HG03066 (cell line): ENCODE data around the gene ARHGAP33.

Experiments used
- ATAC-seq: cut with Tn5 transposase; IDR thresholded peaks from one replicate; pipeline ENCODE4 v1.9.1; 2021; ENCODE audit warnings: low read depth; ENCODE audit not compliant: unreplicated experiment

Gene ARHGAP33

DNA sequence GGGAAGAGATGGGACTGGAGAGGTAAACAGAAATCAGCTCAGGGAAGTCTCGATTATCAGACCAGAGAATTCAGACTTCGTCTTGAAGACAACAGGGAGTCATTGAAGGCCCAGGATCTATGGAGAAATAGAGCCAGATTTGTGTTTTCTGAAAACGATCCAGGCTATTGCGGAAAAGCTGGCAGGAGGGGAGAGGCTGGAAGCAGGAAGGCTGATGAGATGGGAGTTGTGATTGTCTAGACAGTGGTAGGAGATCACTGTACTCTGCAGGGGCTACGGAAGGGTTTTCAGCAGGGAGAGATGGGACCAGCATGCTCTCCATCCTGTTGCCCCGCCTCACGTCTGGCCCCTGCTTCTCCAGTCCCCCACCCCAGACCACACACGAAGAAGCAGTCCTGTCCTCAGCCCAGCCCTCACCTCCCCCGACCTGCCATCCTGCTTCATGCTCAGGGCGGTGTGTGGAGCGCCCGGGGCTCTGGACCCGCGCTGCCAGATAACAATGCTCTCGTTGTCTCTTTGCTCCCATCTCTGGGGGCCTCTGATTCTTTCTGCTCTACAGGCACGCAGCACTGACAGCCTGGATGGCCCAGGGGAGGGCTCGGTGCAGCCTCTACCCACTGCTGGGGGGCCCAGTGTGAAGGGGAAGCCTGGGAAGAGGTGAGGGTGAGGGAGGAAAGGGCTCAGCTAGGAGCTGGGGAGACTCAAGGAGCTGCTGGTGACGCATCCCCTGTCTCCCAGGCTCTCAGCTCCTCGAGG lies 1.9 kb downstream of the ARHGAP33 start:
- no peak for ATAC-seq

GRCh38 chr19:35777961-35778360 lies 2.6 kb downstream of the ARHGAP33 start:
- ATAC-seq, result no peak

GRCh38 chr19:35779033-35779432 lies 3.7 kb downstream of the ARHGAP33 start:
- ATAC-seq, result no peak

GRCh38 chr19:35780058-35780457 lies 4.7 kb downstream of the ARHGAP33 start:
- ATAC-seq, result no peak

DNA sequence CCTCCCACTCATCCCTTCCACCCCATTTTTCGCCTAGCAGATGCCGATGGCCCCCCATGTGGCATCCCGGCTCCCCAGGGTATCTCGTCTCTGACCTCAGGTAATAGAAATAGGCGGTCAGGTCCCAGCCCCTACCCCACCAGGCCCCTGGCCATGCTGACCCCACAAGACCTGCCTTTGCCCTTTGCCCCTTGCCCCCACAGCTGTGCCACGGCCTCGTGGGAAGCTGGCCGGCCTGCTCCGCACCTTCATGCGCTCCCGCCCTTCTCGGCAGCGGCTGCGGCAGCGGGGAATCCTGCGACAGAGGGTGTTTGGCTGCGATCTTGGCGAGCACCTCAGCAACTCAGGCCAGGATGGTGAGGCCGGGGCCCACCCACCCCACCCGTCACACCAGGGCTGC lies 5.4 kb downstream of the ARHGAP33 start:
- ATAC-seq, result no peak

GRCh38 chr19:35781650-35782049 lies 6.3 kb downstream of the ARHGAP33 start:
- ATAC-seq, result no peak

DNA sequence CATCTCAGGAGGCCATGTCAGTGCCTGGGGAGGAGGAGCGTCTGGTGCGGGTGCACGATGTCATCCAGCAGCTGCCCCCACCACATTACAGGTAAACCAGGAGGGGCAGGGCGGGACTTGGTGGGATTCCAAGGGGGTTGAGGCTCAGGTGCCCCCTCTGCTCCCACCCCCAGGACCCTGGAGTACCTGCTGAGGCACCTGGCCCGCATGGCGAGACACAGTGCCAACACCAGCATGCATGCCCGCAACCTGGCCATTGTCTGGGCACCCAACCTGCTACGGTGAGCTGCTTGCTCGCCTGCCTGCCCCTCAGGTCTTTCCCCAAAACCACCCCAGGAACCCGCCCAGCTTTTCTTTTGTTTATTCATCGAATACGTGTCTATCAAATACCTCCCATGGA lies 7.2 kb downstream of the ARHGAP33 start:
- ATAC-seq, result no peak

GRCh38 chr19:35783469-35784434 lies 8.4 kb downstream of the ARHGAP33 start:
- no peak for ATAC-seq

DNA sequence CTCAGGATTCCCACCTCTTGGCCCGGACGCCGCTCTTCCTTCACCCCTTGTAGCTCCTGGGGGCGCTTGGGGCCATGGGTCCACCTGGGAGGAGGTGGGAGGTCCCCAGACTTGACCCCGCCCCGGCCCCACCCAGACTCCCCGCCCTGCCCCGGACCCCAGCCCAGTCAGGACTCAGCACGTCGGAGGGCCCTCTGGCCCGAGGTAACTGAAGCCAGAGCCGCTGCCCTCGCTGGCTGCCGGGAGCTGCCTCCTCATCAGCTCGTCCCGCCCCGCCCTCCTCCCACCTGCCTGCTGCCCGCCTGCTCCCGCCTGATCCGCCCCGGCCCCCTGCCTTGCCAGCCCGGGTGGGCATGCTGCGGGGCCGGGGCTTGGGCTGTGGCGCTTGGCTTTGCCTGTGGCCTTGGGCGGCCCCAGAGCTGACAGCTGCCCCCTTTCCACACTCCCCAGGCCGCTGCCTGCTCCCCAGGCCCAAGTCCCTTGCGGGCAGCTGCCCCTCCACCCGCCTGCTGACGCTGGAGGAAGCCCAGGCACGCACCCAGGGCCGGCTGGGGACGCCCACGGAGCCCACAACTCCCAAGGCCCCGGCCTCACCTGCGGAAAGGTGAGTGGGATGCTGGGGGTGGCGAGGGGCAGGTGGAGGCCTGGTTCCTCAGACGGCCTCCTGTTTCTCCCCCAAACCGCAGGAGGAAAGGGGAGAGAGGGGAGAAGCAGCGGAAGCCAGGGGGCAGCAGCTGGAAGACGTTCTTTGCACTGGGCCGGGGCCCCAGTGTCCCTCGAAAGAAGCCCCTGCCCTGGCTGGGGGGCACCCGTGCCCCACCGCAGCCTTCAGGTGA lies 9.4 kb downstream of the ARHGAP33 start:
- no peak for ATAC-seq

DNA sequence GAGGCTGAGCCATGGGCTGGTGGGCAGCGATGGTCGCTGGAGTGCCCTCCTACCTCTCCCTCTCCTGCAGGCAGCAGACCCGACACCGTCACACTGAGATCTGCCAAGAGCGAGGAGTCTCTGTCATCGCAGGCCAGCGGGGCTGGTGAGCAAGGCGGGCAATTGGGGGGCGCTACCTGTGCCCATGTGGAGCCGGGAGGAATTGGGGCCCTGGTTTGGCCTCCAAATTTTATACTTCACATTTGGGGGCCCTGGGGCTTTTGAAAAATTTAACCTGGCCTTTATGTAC lies 9.9 kb downstream of the ARHGAP33 start:
- no peak for ATAC-seq

- no peak for ATAC-seq
Measured at GRCh38 chr19:35786299-35787160, 11.2 kb downstream of the ARHGAP33 start.

- no peak for ATAC-seq
Measured at GRCh38 chr19:35787227-35787799, 11.9 kb downstream of the ARHGAP33 start.

DNA sequence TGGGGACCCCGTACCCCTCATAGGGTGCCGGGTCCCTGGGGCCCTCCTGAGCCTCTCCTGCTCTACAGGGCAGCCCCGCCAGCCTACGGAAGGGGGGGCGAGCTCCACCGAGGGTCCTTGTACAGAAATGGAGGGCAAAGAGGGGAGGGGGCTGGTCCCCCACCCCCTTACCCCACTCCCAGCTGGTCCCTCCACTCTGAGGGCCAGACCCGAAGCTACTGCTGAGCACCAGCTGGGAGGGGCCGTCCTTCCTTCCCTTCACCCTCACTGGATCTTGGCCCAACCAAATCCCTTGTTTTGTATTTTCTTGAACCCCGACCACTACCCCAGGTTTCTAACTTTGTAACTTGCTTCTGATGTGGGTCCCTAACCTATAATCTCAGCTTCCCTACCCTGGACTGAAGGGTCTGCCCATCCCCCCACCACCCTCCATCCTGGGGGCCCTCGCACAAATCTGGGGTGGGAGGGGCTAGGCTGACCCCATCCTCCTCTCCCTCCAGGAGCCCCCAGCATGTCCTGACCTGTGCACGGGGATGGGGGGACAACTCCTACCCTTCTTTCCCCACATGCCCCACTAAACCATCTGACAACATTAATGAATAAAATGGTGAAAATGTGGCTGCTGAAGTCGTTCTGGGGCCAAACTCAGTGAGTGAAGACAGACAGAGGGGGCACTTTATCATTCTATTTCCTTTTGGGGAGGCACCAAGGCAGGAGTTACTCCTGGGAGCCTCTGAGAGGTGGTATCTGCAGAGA lies 13.0 kb downstream of the ARHGAP33 start:
- ATAC-seq, result no peak

DNA sequence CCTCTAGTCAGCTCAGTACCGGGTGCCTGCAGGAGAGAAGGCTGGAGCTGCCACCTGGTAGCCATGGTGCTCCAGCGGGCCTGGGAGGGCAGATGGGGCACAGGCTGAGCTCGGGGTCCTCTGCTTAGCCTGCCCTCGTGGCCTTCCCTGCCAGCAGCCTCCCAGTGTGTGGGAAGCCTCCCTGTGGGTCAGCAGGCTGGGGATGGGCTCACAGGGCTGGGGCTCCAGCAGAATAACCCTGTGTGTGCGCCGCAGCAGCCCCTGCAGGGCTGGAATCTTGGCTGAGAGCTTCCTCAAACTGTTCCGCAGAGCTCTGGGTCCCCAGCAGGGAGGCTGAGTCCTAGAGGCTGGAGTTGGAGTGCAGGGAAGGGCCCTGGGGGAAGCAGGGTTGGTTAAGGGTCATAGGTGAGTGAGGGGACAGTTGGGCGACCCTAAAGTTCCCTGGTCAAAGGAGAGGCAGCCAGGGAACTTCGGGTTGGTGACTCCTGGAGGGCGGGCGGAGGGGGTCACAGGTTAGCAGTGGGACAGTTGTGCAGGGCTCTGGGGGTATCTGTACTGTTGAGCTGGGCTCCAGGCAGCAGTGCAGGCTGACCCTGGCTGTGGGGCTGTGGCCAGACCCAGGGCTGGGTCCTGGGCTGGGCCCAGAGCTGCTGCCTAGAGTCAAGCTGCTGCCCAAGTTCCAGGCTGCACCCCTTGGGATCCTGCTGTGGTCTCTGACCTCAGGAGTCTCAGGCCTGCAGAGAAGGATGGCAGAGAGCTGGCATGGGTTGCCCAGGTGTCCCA lies 14.0 kb downstream of the ARHGAP33 start:
- ATAC-seq, result no peak

DNA sequence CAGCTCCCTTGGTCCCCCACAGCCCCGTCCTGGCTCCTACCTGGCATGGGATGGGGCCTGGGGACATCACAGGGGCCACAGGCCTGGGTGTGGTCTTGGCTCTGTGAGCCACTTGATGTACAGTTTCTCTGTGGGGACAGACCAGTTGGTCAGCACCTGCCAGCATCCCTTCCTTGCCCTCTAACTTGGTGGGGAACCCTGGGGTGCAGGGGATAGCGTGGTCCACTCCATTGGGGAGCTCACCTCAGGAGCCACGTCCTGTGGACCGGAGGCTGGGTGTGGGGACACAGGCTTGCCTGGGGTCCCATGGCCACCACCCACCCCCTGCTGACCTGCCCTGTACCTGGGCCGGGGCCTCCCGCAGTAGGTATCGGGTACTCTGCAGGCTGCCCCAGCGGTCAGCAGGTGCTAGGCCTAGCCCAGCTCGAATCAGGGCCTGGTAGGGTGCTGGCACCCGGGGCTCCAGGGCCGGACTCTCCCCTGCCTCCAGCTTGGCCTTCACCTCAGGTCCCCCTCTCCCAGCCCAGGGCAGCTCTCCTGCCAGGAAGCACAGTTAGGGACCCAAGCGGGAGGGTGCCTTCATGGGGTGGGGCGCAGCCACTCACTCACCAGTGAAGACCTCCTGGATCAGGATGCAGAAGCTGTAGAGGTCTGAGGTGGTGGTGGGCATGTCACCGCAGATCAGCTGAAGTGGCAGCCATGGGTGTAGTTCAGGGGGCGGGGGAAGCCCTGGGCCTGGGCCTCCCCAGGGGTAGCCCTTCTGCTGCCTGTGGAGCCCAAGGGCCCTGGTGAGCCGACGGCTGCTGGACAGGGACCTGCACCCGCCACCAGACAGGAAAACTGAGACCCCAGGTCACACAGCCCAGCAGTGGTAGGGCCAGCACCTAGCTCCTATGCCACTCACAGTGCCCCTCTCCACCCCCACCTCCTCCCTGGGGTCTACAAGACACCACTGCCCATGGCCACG lies 14.9 kb downstream of the ARHGAP33 start:
- no peak for ATAC-seq

GRCh38 chr19:35790981-35791813 lies 15.8 kb downstream of the ARHGAP33 start:
- no peak for ATAC-seq
